GM06990 (cell line): Measurements from ENCODE around the gene PPDPF.

Source experiments
- DNase-seq: peaks from one replicate; pipeline ENCODE4 v3.0.0-alpha.2; 2011; ENCODE audit not compliant: insufficient read length; ENCODE audit errors: extremely low read depth
- H3K27me3 ChIP-seq: replicated peaks from 2 replicates; pipeline ENCODE4 v1.6.0; 2011; ENCODE audit warnings: low read length; ENCODE audit not compliant: control insufficient read depth, insufficient read depth
- H3K36me3 ChIP-seq: 2 replicates; pipeline ENCODE4 v1.5.1; 2011; ENCODE audit warnings: low read length; ENCODE audit not compliant: control insufficient read depth, insufficient read depth
- H3K4me3 ChIP-seq: replicated peaks from 2 replicates; pipeline ENCODE4 v1.5.1; 2011; ENCODE audit warnings: low read depth, mild to moderate bottlenecking, control low read depth, low read length
- CTCF ChIP-seq: IDR thresholded peaks from 2 replicates; pipeline ENCODE4 v1.5.1; 2011; ENCODE audit warnings: low read length, control low read depth, mild to moderate bottlenecking, inconsistent platforms; ENCODE audit not compliant: insufficient read depth, poor library complexity, severe bottlenecking

PPDPF gene

GRCh38 chr20:63551068-63551467 lies 30.5 kb downstream of the PPDPF start:
- no peak for DNase-seq
- no peak overlapping the region for H3K4me3 ChIP-seq
- H3K36me3 ChIP-seq, result no peaks in the 10 kb centered on the region
- no peak for TF ChIP-seq CTCF
- no peaks in the 10 kb centered on the region for H3K27me3 ChIP-seq

GRCh38 chr20:63552481-63553249 lies 32.1 kb downstream of the PPDPF start:
- DNase-seq, result peak; percentile 85
- TF ChIP-seq CTCF, result no peak
- Histone ChIP-seq H3K36me3 (no peaks in the 10 kb centered on the region), H3K27me3 (no peaks in the 10 kb centered on the region), H3K4me3 (peak overlapping the region; percentile 23; the same call in 1 of the 2 replicates)

GRCh38 chr20:63553251-63553932 lies 32.8 kb downstream of the PPDPF start:
- no peaks in the 10 kb centered on the region for H3K36me3 ChIP-seq
- TF ChIP-seq CTCF, result no peak
- peak overlapping the region; percentile 64 for H3K4me3 ChIP-seq
- DNase-seq, result peak; percentile 86
- H3K27me3 ChIP-seq, result no peaks in the 10 kb centered on the region

- no peak for DNase-seq
- Histone ChIP-seq H3K4me3 (peak within 1 kb of the TSS; percentile 64), H3K36me3 (no peaks in the 10 kb centered on the region), H3K27me3 (no peaks in the 10 kb centered on the region)
- TF ChIP-seq CTCF, result no peak
Measured at GRCh38 chr20:63553933-63554290, 33.3 kb downstream of the PPDPF start, which contains the start of gene FNDC11. TSS of gene FNDC11 (plus strand) at chr20:63554159. CDS start at chr20:63555664, 1,505 bp downstream.

GRCh38 chr20:63554361-63555278 lies 34.1 kb downstream of the PPDPF start:
- peaks cover 1% of the 10 kb centered on the region; the same call in 1 of the 2 replicates for H3K36me3 ChIP-seq
- H3K4me3 ChIP-seq, result peak overlapping the region; percentile 64
- peak; percentile 61 for DNase-seq
- H3K27me3 ChIP-seq, result no peaks in the 10 kb centered on the region
- no peak for TF ChIP-seq CTCF
